Melanocyte of skin (primary cell): ENCODE results near the gene ITGB8. TPM values are rescaled to one million over a fixed set of nuclear protein-coding genes. Genes with fewer than 3 reads are reported as not detected.

Experiments used
- small RNA-seq, 2 donors: library from RNA; depleted of rRNA; stranded (forward); fragments of <200 nt; gene quantifications; one replicate each; pipeline ENCODE3, GENCODE V24; 2012
- total RNA-seq, 2 donors: library from RNA; depleted of rRNA; stranded (reverse); fragments of >200 nt; gene quantifications; 2 replicates each; pipeline ENCODE4 v1.2.3, GENCODE V29; 2012

The ITGB8 gene
- 100 to 1,000 TPM; 244 to 351 TPM for total RNA-seq

GRCh38 chr7:20330239-20330927 is at the start of gene ITGB8:
Gene ITGB8, plus strand, starts transcription at chr7:20330900. Its CDS starts 907 bp downstream, at chr7:20331807.

Small RNAs within 50 kb of the gene (small RNA-seq; reads per million reads assigned to genes)
- 0 reads per million in 2 donors for gene RF00275

Other genes with a start within 250 kb of the ITGB8 start
- gene MACC1, start 113.5 kb upstream of the ITGB8 start, total RNA-seq = under 1 TPM; under 0.01 TPM